GM21723 (cell line): ENCODE data around the gene CYP4F22.
"Not testable (repeated sequence)": the region's sequence is repeated elsewhere in the genome, so short reads cannot be mapped to it uniquely, and the experiment has no call there.

Experiments used
- ATAC-seq: cut with Tn5 transposase; IDR thresholded peaks from one replicate; pipeline ENCODE4 v1.9.1; 2021; ENCODE audit warnings: mild to moderate bottlenecking, moderate library complexity; ENCODE audit not compliant: unreplicated experiment

CYP4F22 gene

GRCh38 chr19:15564534-15565168, 56.3 kb downstream of the CYP4F22 start:
- ATAC-seq: no peak

- ATAC-seq: no peak
Observed at GRCh38 chr19:15570420-15570819, 62.1 kb downstream of the CYP4F22 start.

GRCh38 chr19:15575406-15575805, 67.1 kb downstream of the CYP4F22 start:
- ATAC-seq: no peak

GRCh38 chr19:15576526-15577156, 68.3 kb downstream of the CYP4F22 start:
- no peak for ATAC-seq

GRCh38 chr19:15577184-15577771, 69.0 kb downstream of the CYP4F22 start:
- no peak for ATAC-seq

- ATAC-seq: no peak
Observed at GRCh38 chr19:15583346-15583745, 75.0 kb downstream of the CYP4F22 start.

GRCh38 chr19:15584095-15584494, 75.8 kb downstream of the CYP4F22 start:
- no peak for ATAC-seq

GRCh38 chr19:15584541-15585115, 76.3 kb downstream of the CYP4F22 start:
- no peak for ATAC-seq

GRCh38 chr19:15587663-15588062, 79.3 kb downstream of the CYP4F22 start:
- no peak for ATAC-seq

- no peak for ATAC-seq
Observed at GRCh38 chr19:15588265-15588664, 79.9 kb downstream of the CYP4F22 start.

GRCh38 chr19:15589760-15590451, 81.6 kb downstream of the CYP4F22 start:
- ATAC-seq: no peak

- no peak for ATAC-seq
Observed at GRCh38 chr19:15591796-15592195, 83.5 kb downstream of the CYP4F22 start.

- ATAC-seq: not testable (repeated sequence)
Observed at GRCh38 chr19:15592506-15592905, 84.2 kb downstream of the CYP4F22 start.

- not testable (repeated sequence) for ATAC-seq
Observed at GRCh38 chr19:15593766-15594165, 85.4 kb downstream of the CYP4F22 start.

- ATAC-seq: no peak
Observed at GRCh38 chr19:15595069-15595468, 86.7 kb downstream of the CYP4F22 start.
